Smooth muscle cell (in vitro differentiated cells): ENCODE measurements around the gene NUCB1. TPM values are rescaled to one million over a fixed set of nuclear protein-coding genes. Genes with fewer than 3 reads are reported as not detected.
A peak's percentile ranks its signal among the peaks of the same experiment; 100 is the strongest.
"Not testable (repeated sequence)": the region's sequence is repeated elsewhere in the genome, so short reads cannot be mapped to it uniquely, and the experiment has no call there.

Experiments used
- DNase-seq: peaks from one replicate; lab custom pipeline; 2025; ENCODE audit not compliant: unreplicated experiment; lab: John Stamatoyannopoulos, UW
- H2AFZ ChIP-seq: fragments of 200-600 bp; sonication (generic); 2 replicates; pipeline ENCODE4 v1.6.0; 2016; ENCODE audit warnings: antibody characterized with exemption, low read depth, mild to moderate bottlenecking
- H3F3A ChIP-seq: fragments of 200-600 bp; sonication (generic); 2 replicates; pipeline ENCODE4 v1.6.0; 2017; ENCODE audit warnings: antibody characterized with exemption, low read depth
- H3K27ac ChIP-seq: fragments of 200-600 bp; sonication (generic); 2 replicates; pipeline ENCODE4 v1.5.1; 2016; ENCODE audit warnings: low read depth, mild to moderate bottlenecking
- H3K27me3 ChIP-seq: fragments of 200-600 bp; sonication (generic); 2 replicates; pipeline ENCODE4 v1.6.1; 2016; ENCODE audit warnings: low read depth, mild to moderate bottlenecking
- H3K36me3 ChIP-seq: fragments of 200-600 bp; sonication (generic); 2 replicates; pipeline ENCODE4 v1.5.1; 2016; ENCODE audit warnings: low read depth
- H3K4me1 ChIP-seq: fragments of 200-600 bp; sonication (generic); 2 replicates; pipeline ENCODE4 v1.5.1; 2016; ENCODE audit warnings: low read depth
- H3K4me2 ChIP-seq: fragments of 200-600 bp; sonication (generic); 2 replicates; pipeline ENCODE4 v1.6.0; 2016; ENCODE audit warnings: mild to moderate bottlenecking
- H3K4me3 ChIP-seq: fragments of 200-600 bp; sonication (generic); 2 replicates; pipeline ENCODE4 v1.5.1; 2016; ENCODE audit warnings: mild to moderate bottlenecking
- H3K79me2 ChIP-seq: fragments of 200-600 bp; sonication (generic); 2 replicates; pipeline ENCODE4 v1.6.0; 2016; ENCODE audit warnings: low read depth, mild to moderate bottlenecking
- H3K9ac ChIP-seq: fragments of 200-600 bp; sonication (generic); 2 replicates; pipeline ENCODE4 v1.6.0; 2016; ENCODE audit warnings: low read depth
- H3K9me3 ChIP-seq: fragments of 200-600 bp; sonication (generic); replicated peaks from 2 replicates; pipeline ENCODE4 v1.5.1; 2016; ENCODE audit warnings: low read depth
- H4K20me1 ChIP-seq: fragments of 200-600 bp; sonication (generic); 2 replicates; pipeline ENCODE4 v1.6.0; 2016; ENCODE audit warnings: low read depth
- CTCF ChIP-seq: fragments of 200-600 bp; sonication (generic); IDR thresholded peaks from 2 replicates; pipeline ENCODE4 v1.5.1; 2017; ENCODE audit warnings: borderline replicate concordance, mild to moderate bottlenecking, antibody characterized with exemption; ENCODE audit not compliant: insufficient read depth, poor library complexity, severe bottlenecking
- WGBS: methylation state at CpG from one replicate; pipeline ENCODE4 v1.1.7; 2016; ENCODE audit warnings: low lambda C conversion rate; 5-methylcytosine and 5-hydroxymethylcytosine counted together
- polyA plus RNA-seq: library from polyadenylated mRNA; unstranded; fragments of >200 nt; fragmentation: Nextera tagmentation; extraction: Ambion mirVana; gene quantifications from 2 replicates; pipeline ENCODE4 v1.2.1, GENCODE V29; 2016
- total RNA-seq: library from RNA; depleted of rRNA; stranded (reverse); fragments of >200 nt; gene quantifications from 2 replicates; pipeline ENCODE4 v1.2.3, GENCODE V29; 2014

Gene NUCB1
- total and polyA plus RNA-seq, 2 experiments from 2014 or later: 146 to 329 TPM

- no peak overlapping the region for H2AFZ ChIP-seq
Measured at GRCh38 chr19:48895226-48895625, 4.9 kb upstream of the NUCB1 start.

GRCh38 chr19:48896191-48896720 is 3.9 kb upstream of the NUCB1 start:
- Histone ChIP-seq H4K20me1 (no peaks in the 10 kb centered on the region), H3K4me3 (peak overlapping the region; percentile 35), H3F3A (peaks cover 10% of the 10 kb centered on the region), H3K79me2 (peaks cover 11% of the 10 kb centered on the region), H3K27ac (no peak overlapping the region), H3K9ac (no peak overlapping the region), H3K4me2 (peak overlapping the region; percentile 78), H3K4me1 (peaks cover 11% of the 10 kb centered on the region), H3K27me3 (no peaks in the 10 kb centered on the region), H3K36me3 (no peaks in the 10 kb centered on the region), H2AFZ (no peak overlapping the region), H3K9me3 (no peaks in the 10 kb centered on the region)
- WGBS: 28% methylated on average over 19 of the region's 25 CpGs
- TF ChIP-seq CTCF: no peak
- DNase-seq: peak; percentile 28

More at GRCh38 chr19:48895226-48895625, 4.9 kb upstream of the NUCB1 start:
- 94% methylated on average over 21 of the region's 21 CpGs for WGBS
- Histone ChIP-seq H4K20me1 (no peaks in the 10 kb centered on the region), H3K4me2 (no peak overlapping the region), H3K27ac (no peak overlapping the region), H3K36me3 (no peaks in the 10 kb centered on the region), H3F3A (peaks cover 11% of the 10 kb centered on the region), H3K9me3 (no peaks in the 10 kb centered on the region), H3K27me3 (no peaks in the 10 kb centered on the region), H3K4me1 (peaks cover 8% of the 10 kb centered on the region), H3K9ac (no peak overlapping the region), H3K79me2 (peaks cover under 1% of the 10 kb centered on the region), H3K4me3 (no peak overlapping the region)
- DNase-seq: no peak
- TF ChIP-seq CTCF: no peak

GRCh38 chr19:48897181-48897580 is 2.9 kb upstream of the NUCB1 start:
- Histone ChIP-seq H3K9ac (no peak overlapping the region), H3F3A (peaks cover 6% of the 10 kb centered on the region), H4K20me1 (no peaks in the 10 kb centered on the region), H3K27me3 (no peaks in the 10 kb centered on the region), H3K79me2 (peaks cover 20% of the 10 kb centered on the region), H3K9me3 (no peaks in the 10 kb centered on the region), H3K4me2 (no peak overlapping the region), H3K4me1 (peaks cover 11% of the 10 kb centered on the region), H3K36me3 (no peaks in the 10 kb centered on the region), H2AFZ (no peak overlapping the region), H3K4me3 (no peak overlapping the region), H3K27ac (no peak overlapping the region)
- WGBS: 92% methylated on average over 5 of the region's 5 CpGs
- no peak for TF ChIP-seq CTCF
- DNase-seq: no peak

- peak overlapping the region; percentile 86 for H3K4me3 ChIP-seq
- peak overlapping the region; percentile 93 for H3K4me2 ChIP-seq
- H3K79me2 ChIP-seq: peaks cover 30% of the 10 kb centered on the region
- WGBS: 59% methylated on average over 11 of the region's 11 CpGs
- not testable (repeated sequence) for H3K27me3 ChIP-seq, H3K9me3 ChIP-seq, H2AFZ ChIP-seq, DNase-seq, H3F3A ChIP-seq, H3K36me3 ChIP-seq, H3K9ac ChIP-seq
- H4K20me1 ChIP-seq: peaks cover 10% of the 10 kb centered on the region
- H3K4me1 ChIP-seq: peaks cover 11% of the 10 kb centered on the region
- H3K27ac ChIP-seq: peak overlapping the region; percentile 69
Measured at GRCh38 chr19:48899386-48899749, 744 bp upstream of the NUCB1 start.
